H9 (cell line): Measurements from ENCODE around the gene CACNA1D. TPM values are rescaled to one million over a fixed set of nuclear protein-coding genes. Genes with fewer than 3 reads are reported as not detected.

ENCODE experiments used
- DNase-seq: peaks from one replicate; pipeline ENCODE4 v3.0.0-alpha.2; 2017
- H2AFZ ChIP-seq: one replicate; pipeline ENCODE4 v1.6.1; 2013; ENCODE audit warnings: mild to moderate bottlenecking, low read length, control low read depth, moderate library complexity
- H2AK5ac ChIP-seq: 2 replicates; pipeline ENCODE4 v1.6.1; 2013; ENCODE audit warnings: low read length, control low read depth, mixed read lengths; ENCODE audit not compliant: insufficient read length
- H2BK120ac ChIP-seq: one replicate; pipeline ENCODE4 v1.6.1; 2013; ENCODE audit warnings: low read depth, mild to moderate bottlenecking, low read length, control low read depth, inconsistent platforms; ENCODE audit not compliant: poor library complexity, severe bottlenecking
- H2BK12ac ChIP-seq: 2 replicates; pipeline ENCODE4 v1.6.1; 2013; ENCODE audit warnings: low read length, control low read depth, mixed read lengths, low read depth; ENCODE audit not compliant: insufficient read length
- H2BK15ac ChIP-seq: 2 replicates; pipeline ENCODE4 v1.6.1; 2013; ENCODE audit warnings: low read depth, low read length, control low read depth
- H2BK20ac ChIP-seq: one replicate; pipeline ENCODE4 v1.6.1; 2013; ENCODE audit warnings: low read depth, mild to moderate bottlenecking, low read length, control low read depth, inconsistent platforms; ENCODE audit not compliant: poor library complexity, severe bottlenecking
- H2BK5ac ChIP-seq: 2 replicates; pipeline ENCODE4 v1.6.1; 2013; ENCODE audit warnings: low read length, control low read depth, mixed read lengths; ENCODE audit not compliant: insufficient read length
- H3K14ac ChIP-seq: 2 replicates; pipeline ENCODE4 v1.6.1; 2013; ENCODE audit warnings: low read length, control low read depth; ENCODE audit not compliant: insufficient read depth
- H3K18ac ChIP-seq: 2 replicates; pipeline ENCODE4 v1.6.1; 2013; ENCODE audit warnings: low read depth, mild to moderate bottlenecking, mixed read lengths, low read length, control low read depth; ENCODE audit not compliant: insufficient read length
- H3K23ac ChIP-seq: 2 replicates; pipeline ENCODE4 v1.6.1; 2013; ENCODE audit warnings: low read length, control low read depth, mixed read lengths, low read depth; ENCODE audit not compliant: insufficient read length
- H3K23me2 ChIP-seq: 2 replicates; pipeline ENCODE4 v1.6.1; 2013; ENCODE audit warnings: low read depth, mild to moderate bottlenecking, mixed read lengths, low read length, control low read depth; ENCODE audit not compliant: insufficient read length, poor library complexity, severe bottlenecking
- H3K27ac ChIP-seq: 2 replicates; pipeline ENCODE4 v1.5.1; 2013; ENCODE audit warnings: low read length, control low read depth, mixed read lengths, low read depth; ENCODE audit not compliant: insufficient read length
- H3K27me3 ChIP-seq: 2 replicates; pipeline ENCODE4 v1.6.1; 2013; ENCODE audit warnings: low read length, control low read depth, inconsistent platforms; ENCODE audit not compliant: insufficient read depth
- H3K4ac ChIP-seq: 2 replicates; pipeline ENCODE4 v1.6.1; 2013; ENCODE audit warnings: low read depth, mild to moderate bottlenecking, control low read depth, inconsistent platforms, low read length, moderate library complexity
- H3K4me1 ChIP-seq: 2 replicates; pipeline ENCODE4 v1.6.1; 2013; ENCODE audit warnings: low read length, control low read depth, inconsistent platforms; ENCODE audit not compliant: insufficient read depth
- H3K4me2 ChIP-seq: 2 replicates; pipeline ENCODE4 v1.6.1; 2013; ENCODE audit warnings: low read length, control low read depth, mixed read lengths; ENCODE audit not compliant: insufficient read length, insufficient read depth
- H3K56ac ChIP-seq: 2 replicates; pipeline ENCODE4 v1.6.1; 2013; ENCODE audit warnings: low read depth, mild to moderate bottlenecking, mixed read lengths, low read length, control low read depth; ENCODE audit not compliant: insufficient read length
- H3K79me1 ChIP-seq: 2 replicates; pipeline ENCODE4 v1.6.1; 2013; ENCODE audit warnings: low read depth, mild to moderate bottlenecking, moderate library complexity, low read length, control low read depth, inconsistent platforms; ENCODE audit not compliant: insufficient read depth, poor library complexity, severe bottlenecking
- H3K79me2 ChIP-seq: 2 replicates; pipeline ENCODE4 v1.6.1; 2013; ENCODE audit warnings: low read length, control low read depth, inconsistent platforms; ENCODE audit not compliant: insufficient read depth
- H3K9ac ChIP-seq: 2 replicates; pipeline ENCODE4 v1.6.1; 2013; ENCODE audit warnings: low read length, control low read depth, mixed read lengths; ENCODE audit not compliant: insufficient read length; ENCODE audit errors: extremely low read depth
- H3K9me3 ChIP-seq: one replicate; pipeline ENCODE4 v1.6.1; 2013; ENCODE audit warnings: low read depth, low read length, inconsistent platforms; ENCODE audit not compliant: control insufficient read depth
- H3T11ph ChIP-seq: one replicate; pipeline ENCODE4 v1.6.1; 2013; ENCODE audit warnings: mild to moderate bottlenecking, low read length, control low read depth, inconsistent platforms
- H4K20me1 ChIP-seq: one replicate; pipeline ENCODE4 v1.6.1; 2013; ENCODE audit not compliant: control insufficient read depth, insufficient read length, insufficient read depth
- H4K5ac ChIP-seq: 2 replicates; pipeline ENCODE4 v1.6.1; 2013; ENCODE audit warnings: low read depth, mild to moderate bottlenecking, mixed read lengths, low read length, control low read depth; ENCODE audit not compliant: insufficient read length
- H4K8ac ChIP-seq: replicated peaks from 2 replicates; pipeline ENCODE4 v1.6.1; 2013; ENCODE audit warnings: low read length, control low read depth, mixed read lengths, low read depth; ENCODE audit not compliant: insufficient read length
- H4K91ac ChIP-seq: 2 replicates; pipeline ENCODE4 v1.6.1; 2013; ENCODE audit warnings: low read depth, mild to moderate bottlenecking, moderate library complexity, mixed read lengths, low read length, control low read depth; ENCODE audit not compliant: insufficient read length
- H3K27ac Mint-ChIP-seq, 3 experiments: 2 replicates in 2 of 3; 3 replicates in 1 of 3; pipeline ENCODE4 v1.8.0; 2020 to 2021; ENCODE audit warnings: mixed read lengths in 3 of 3, mild to moderate bottlenecking in 1 of 3, moderate library complexity in 1 of 3
- H3K27me3 Mint-ChIP-seq: 2 replicates; pipeline ENCODE4 v1.8.0; 2021; ENCODE audit warnings: low read depth, mild to moderate bottlenecking, moderate library complexity, mixed read lengths
- H3K36me3 Mint-ChIP-seq, 3 experiments: 2 replicates in 2 of 3; 3 replicates in 1 of 3; pipeline ENCODE4 v1.8.0; 2020 to 2021; ENCODE audit warnings: low read depth in 3 of 3, mixed read lengths in 3 of 3; ENCODE audit not compliant: insufficient read depth in 1 of 3
- H3K4me1 Mint-ChIP-seq, 2 experiments: 2 replicates each; pipeline ENCODE4 v1.8.0; 2020; ENCODE audit warnings: mixed read lengths in 2 of 2
- H3K4me3 Mint-ChIP-seq, 2 experiments: 2 replicates in 1 of 2; 3 replicates in 1 of 2; pipeline ENCODE4 v1.8.0; 2020 to 2021; ENCODE audit warnings: mild to moderate bottlenecking in 2 of 2, mixed read lengths in 2 of 2, moderate library complexity in 1 of 2
- H3K9me3 Mint-ChIP-seq, 2 experiments: 2 replicates in 1 of 2; 3 replicates in 1 of 2; pipeline ENCODE4 v1.8.0; 2020; ENCODE audit warnings: mild to moderate bottlenecking in 2 of 2, mixed read lengths in 2 of 2, moderate library complexity in 1 of 2
- WGBS: extraction: QIAGEN DNeasy Blood & Tissue Kit; methylation state at CpG from one replicate; pipeline ENCODE4 v1.1.7; 2013; ENCODE audit warnings: missing lambda C conversion rate, low lambda C conversion rate, mixed read lengths; ENCODE audit not compliant: insufficient read length; ENCODE audit errors: extremely low coverage; 5-methylcytosine and 5-hydroxymethylcytosine counted together
- total RNA-seq: library from RNA; stranded (reverse); gene quantifications from 2 replicates; pipeline ENCODE4 v1.2.1, GENCODE V29; 2021
- TF ChIP-seq, protein P1 (sequence below): fragments of 200-600 bp; sonication (generic); conservative IDR thresholded peaks from 3 replicates; pipeline ENCODE4 v1.8.0; 2021; ENCODE audit warnings: antibody characterized with exemption, mild to moderate bottlenecking

CACNA1D gene
- total RNA-seq, 1 experiment from 2014 or later, result 3.5 TPM

DNA sequence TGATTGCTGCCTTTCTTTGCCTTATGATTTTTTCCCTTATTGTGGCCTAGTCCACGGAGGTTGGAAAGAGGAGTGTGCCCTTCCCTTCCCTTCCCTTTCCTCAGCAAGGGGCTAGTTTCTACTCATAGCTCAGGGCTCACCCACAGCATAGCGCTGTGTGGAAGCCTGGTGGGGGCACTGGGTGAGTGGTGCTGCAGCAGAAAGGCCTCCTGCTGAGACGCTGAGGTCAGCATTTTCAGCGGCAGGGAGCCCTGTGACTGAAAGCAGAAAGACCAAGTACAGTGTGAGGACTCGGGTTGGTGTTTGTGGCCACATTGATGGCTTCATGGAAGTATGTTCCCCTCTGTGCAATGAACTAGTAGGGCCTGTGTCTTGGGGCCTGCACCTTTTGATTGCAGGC, 21.9 kb downstream of the CACNA1D start:
- no peaks in the 10 kb centered on the region for H3K79me1 ChIP-seq
- no peak overlapping the region; a peak in 1 of 7 replicates for H3K27ac Mint-ChIP-seq
- H3K9me3 ChIP-seq, result no peaks in the 10 kb centered on the region
- no peak overlapping the region for H3T11ph ChIP-seq
- H2AK5ac ChIP-seq, result no peak overlapping the region
- no peak overlapping the region for H3K4ac ChIP-seq
- H2BK5ac ChIP-seq, result no peak overlapping the region
- no peak overlapping the region for H3K27ac ChIP-seq
- no CpG with 5 or more reads among the region's 5 CpGs for WGBS
- no peaks in the 10 kb centered on the region for H4K20me1 ChIP-seq
- TF ChIP-seq, protein P1, sequence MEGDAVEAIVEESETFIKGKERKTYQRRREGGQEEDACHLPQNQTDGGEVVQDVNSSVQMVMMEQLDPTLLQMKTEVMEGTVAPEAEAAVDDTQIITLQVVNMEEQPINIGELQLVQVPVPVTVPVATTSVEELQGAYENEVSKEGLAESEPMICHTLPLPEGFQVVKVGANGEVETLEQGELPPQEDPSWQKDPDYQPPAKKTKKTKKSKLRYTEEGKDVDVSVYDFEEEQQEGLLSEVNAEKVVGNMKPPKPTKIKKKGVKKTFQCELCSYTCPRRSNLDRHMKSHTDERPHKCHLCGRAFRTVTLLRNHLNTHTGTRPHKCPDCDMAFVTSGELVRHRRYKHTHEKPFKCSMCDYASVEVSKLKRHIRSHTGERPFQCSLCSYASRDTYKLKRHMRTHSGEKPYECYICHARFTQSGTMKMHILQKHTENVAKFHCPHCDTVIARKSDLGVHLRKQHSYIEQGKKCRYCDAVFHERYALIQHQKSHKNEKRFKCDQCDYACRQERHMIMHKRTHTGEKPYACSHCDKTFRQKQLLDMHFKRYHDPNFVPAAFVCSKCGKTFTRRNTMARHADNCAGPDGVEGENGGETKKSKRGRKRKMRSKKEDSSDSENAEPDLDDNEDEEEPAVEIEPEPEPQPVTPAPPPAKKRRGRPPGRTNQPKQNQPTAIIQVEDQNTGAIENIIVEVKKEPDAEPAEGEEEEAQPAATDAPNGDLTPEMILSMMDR, result no peak
- no peak overlapping the region for H3K56ac ChIP-seq
- H3K4me1 ChIP-seq, result peaks cover under 1% of the 10 kb centered on the region; the same call in 1 of the 2 replicates
- H3K23ac ChIP-seq, result no peak overlapping the region
- no peak overlapping the region for H2BK120ac ChIP-seq
- no peak overlapping the region for H4K5ac ChIP-seq
- no peak overlapping the region; the same call in 1 of the 2 replicates for H3K14ac ChIP-seq
- H2AFZ ChIP-seq, result no peak overlapping the region
- H2BK12ac ChIP-seq, result no peak overlapping the region
- no peak overlapping the region for H4K91ac ChIP-seq
- H3K27me3 Mint-ChIP-seq, result peaks cover 2% of the 10 kb centered on the region; the same call in 1 of the 2 replicates
- DNase-seq, result no peak
- peaks cover 10 to 17% of the 10 kb centered on the region in 2 experiments for H3K4me1 Mint-ChIP-seq
- no peaks in the 10 kb centered on the region for H3K23me2 ChIP-seq
- no peak overlapping the region for H2BK20ac ChIP-seq
- no peak overlapping the region for H2BK15ac ChIP-seq
- no peaks in the 10 kb centered on the region for H3K9me3 Mint-ChIP-seq
- no peak overlapping the region for H3K4me2 ChIP-seq
- H3K27me3 ChIP-seq, result no peaks in the 10 kb centered on the region; the same call in 1 of the 2 replicates
- H3K79me2 ChIP-seq, result no peaks in the 10 kb centered on the region
- no peak overlapping the region for H3K18ac ChIP-seq
- H3K9ac ChIP-seq, result no peak overlapping the region
- no peaks in the 10 kb centered on the region for H3K36me3 Mint-ChIP-seq
- no peak overlapping the region for H4K8ac ChIP-seq
- H3K4me3 Mint-ChIP-seq, result no peak overlapping the region
